Measurements from ENCODE around the gene DOHH. TPM values are rescaled to one million over a fixed set of nuclear protein-coding genes. Genes with fewer than 3 reads are reported as not detected.

The DOHH gene
- total and polyA plus RNA-seq, 9 of the 15 experiments (the other 6 are each of a cell fraction or from before 2014, with no cell fraction given) = 0.14 to 47.2 (median 5.1) TPM

- no peak for TF ChIP-seq GTF3C2 (IDR thresholded peaks at IDR 0.05; ENCODE audit: borderline replicate concordance, extremely low read depth, insufficient read length)
- TF ChIP-seq GTF2E2 (tag; IDR thresholded peaks at IDR 0.05) = peak; percentile 94
- TF ChIP-seq MCM5 (IDR thresholded peaks at IDR 0.05; ENCODE audit: low read depth) = no peak
- TF ChIP-seq ZNF695 (CRISPR knock-in tag; IDR thresholded peaks at IDR 0.05) = no peak
- peak; percentile 61 for TF ChIP-seq TEAD4 (IDR thresholded peaks at IDR 0.05; ENCODE audit: low read length)
- no peak for TF ChIP-seq TEAD4 (CRISPR knock-in tag; IDR thresholded peaks at IDR 0.05; ENCODE audit: borderline replicate concordance)
- no peak for TF ChIP-seq MBD1 (CRISPR knock-in tag; IDR thresholded peaks at IDR 0.05)
- no peak for TF ChIP-seq NBN (IDR thresholded peaks at IDR 0.05; ENCODE audit: low read depth)
- TF ChIP-seq SIN3B (IDR thresholded peaks at IDR 0.05; ENCODE audit: low read depth) = peak; percentile 98
- TF ChIP-seq HES1 (IDR thresholded peaks at IDR 0.05; ENCODE audit: low read depth) = no peak
- TF ChIP-seq PREB (CRISPR knock-in tag; IDR thresholded peaks at IDR 0.05) = 0 out of 2 replicates have a peak, but pooled peaks have one; percentile 68
- TF ChIP-seq MAZ (CRISPR knock-in tag; conservative IDR thresholded peaks at IDR 0.05 in 1 of 2, IDR thresholded peaks at IDR 0.05 in 1 of 2) = peak; percentile 60 to 72
- no peak for TF ChIP-seq BRCA1 (IDR thresholded peaks at IDR 0.05)
- no peak for TF ChIP-seq BRCA1 (CRISPR knock-in tag; IDR thresholded peaks at IDR 0.05)
- TF ChIP-seq KDM5B (IDR thresholded peaks at IDR 0.05; ENCODE audit: insufficient replicate concordance, low read depth, low read length) = peak; percentile 95
- no peak for TF ChIP-seq RBM34 (IDR thresholded peaks at IDR 0.05; ENCODE audit: borderline replicate concordance, insufficient read depth, low read length)
- TF ChIP-seq TSC22D4 (tag; IDR thresholded peaks at IDR 0.05) = no peak
- peak; percentile 83; the same call in 1 of the 2 replicates for TF ChIP-seq STAT6 (CRISPR knock-in tag; IDR thresholded peaks at IDR 0.05)
- TF ChIP-seq ZFP1 (CRISPR knock-in tag; IDR thresholded peaks at IDR 0.05) = no peak
Observed at GRCh38 chr19:3500429-3501101, at the start of gene DOHH (continued).
